Ovary (tissue), 9 donors: Measurements from ENCODE around the gene GAPT. TPM values are rescaled to one million over a fixed set of nuclear protein-coding genes. Genes with fewer than 3 reads are reported as not detected.

Experiments
- DNase-seq, 5 donors: peaks; one replicate each; pipeline ENCODE4 v3.0.0-alpha.2; 2019 to 2020
- H3K27ac ChIP-seq, 2 donors: fragments of 200-600 bp; one replicate each; pipeline versions ENCODE4 v1.5.1 to v1.8.0; 2019 to 2022
- H3K27me3 ChIP-seq: fragments of 200-600 bp; one replicate; pipeline ENCODE4 v1.8.0; 2022
- H3K36me3 ChIP-seq: fragments of 200-600 bp; sonication (generic); one replicate; pipeline ENCODE4 v1.5.1; 2019
- H3K4me1 ChIP-seq: one replicate; pipeline ENCODE4 v1.8.1; 2013; ENCODE audit warnings: mild to moderate bottlenecking, moderate library complexity; ENCODE audit not compliant: insufficient read depth
- H3K4me3 ChIP-seq: fragments of 200-600 bp; sonication (generic); one replicate; pipeline ENCODE4 v1.5.1; 2017
- H3K9me3 ChIP-seq, 2 donors: fragments of 200-600 bp in 1 of 2; sonication (generic) in 1 of 2; one replicate each; pipeline versions ENCODE4 v1.5.1 to v1.8.1; 2013 to 2019; ENCODE audit warnings: mild to moderate bottlenecking in 1 of 2, moderate library complexity in 1 of 2
- EP300 ChIP-seq: sonication (generic); formaldehyde crosslinking; IDR thresholded peaks from one replicate; pipeline ENCODE4 v1.6.1; 2017; ENCODE audit warnings: antibody characterized with exemption
- POLR2A ChIP-seq: fragments of 450-650 bp; IDR thresholded peaks from one replicate; pipeline ENCODE4 v1.6.1; 2017; ENCODE audit warnings: antibody characterized with exemption, mild to moderate bottlenecking, moderate library complexity
- WGBS, 3 donors: extraction: QIAGEN DNeasy Blood & Tissue Kit in 1 of 3; methylation state at CpG; one replicate each; pipeline versions ENCODE4 v1.1.5 to v1.1.7; 2013 to 2017; 5-methylcytosine and 5-hydroxymethylcytosine counted together
- intact Hi-C, 4 donors: fragments of 100-400 bp; cut with DNase I; formaldehyde crosslinking; loops; one replicate each; pipeline versions ENCODE4 v1.11.0 to v1.15.1; 2022 to 2023
- polyA plus RNA-seq, 2 donors: library from polyadenylated mRNA; stranded (reverse); fragments of 200-250 nt in 1 of 2; fragments of 350-450 nt in 1 of 2; fragmentation: Illumina TruSeq in 1 of 2; extraction: RNeasy Lipid Tissue Mini Kit (QIAGEN cat#74804) in 1 of 2; gene quantifications; one replicate each; pipeline ENCODE4 v1.2.3, GENCODE V29; 2013 to 2014
- total RNA-seq, 7 donors: library from RNA; depleted of rRNA in 2 of 7; stranded (reverse); fragments of >200 nt in 2 of 7; fragmentation: NEBNext Ultra II Directional in 3 of 7; extraction: Animal tissue kit (Norgen Biotek cat#: 25700) in 3 of 7; gene quantifications; one replicate each; pipeline versions ENCODE4 v1.1.0 to v1.2.4, GENCODE V29; 2016 to 2023
- TF ChIP-seq, protein P1 (sequence below), 3 donors: fragments of 450-650 bp in 2 of 3; fragments of 200-600 bp in 1 of 3; IDR thresholded peaks; one replicate each; pipeline versions ENCODE4 v1.5.1 to v1.8.0; 2016 to 2022; ENCODE audit warnings: antibody characterized with exemption in 3 of 3, mild to moderate bottlenecking in 1 of 3
- donor health status: DM: no; HTN: no; CAD: no; lungs with moderate emphysema.
- donor health status: DM: no; HTN: no; CAD: no.
- donor health status: Bipolar disorder and iron deficiency.
- donor health status: DM: yes; HTN: yes; CAD: no.
- donor health status: DM: no; HTN: no; CAD: no.
- donor health status: DM: yes; HTN: yes; CAD: no.

Gene GAPT
- total and polyA plus RNA-seq, 9 donors, result 0.07 to 2.2 (median 0.50) TPM; not detected in 1

DNA sequence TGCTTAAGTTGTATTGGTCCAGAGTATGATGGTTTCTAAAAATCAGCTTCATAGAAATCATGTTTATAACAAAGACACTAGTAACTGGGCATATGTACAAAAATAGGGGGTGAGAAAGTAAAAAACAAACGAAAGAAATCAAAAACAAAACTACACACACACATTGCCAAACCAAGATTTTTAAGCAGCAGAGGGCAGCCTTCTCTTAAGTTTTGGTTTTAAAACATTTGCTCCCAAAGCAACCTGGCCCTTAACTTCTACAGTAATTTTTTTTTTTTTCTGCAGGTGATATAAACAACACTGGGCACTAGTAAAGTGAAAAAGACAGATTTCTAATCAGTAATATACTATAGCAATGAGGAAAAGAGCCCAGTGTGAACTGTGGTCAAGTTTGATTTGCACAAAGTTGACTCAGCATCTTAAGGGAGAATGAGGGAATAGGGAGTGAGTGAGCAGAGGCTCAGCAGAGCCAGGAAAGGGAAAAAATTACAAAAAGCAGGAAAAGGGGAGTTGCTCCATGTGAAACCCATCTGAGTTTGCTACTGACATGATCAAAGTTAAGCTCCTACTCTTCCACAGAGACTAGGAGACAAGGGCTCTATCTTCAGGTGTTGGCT lies 13.4 kb upstream of the GAPT start:
- Histone ChIP-seq H3K27me3 (no peaks in the 10 kb centered on the region), H3K9me3 (no peaks in the 10 kb centered on the region), H3K4me1 (no peaks in the 10 kb centered on the region), H3K4me3 (no peak overlapping the region), H3K27ac (no peak overlapping the region), H3K36me3 (no peaks in the 10 kb centered on the region)
- 0 to 5% (median 3%) methylated on average over 1 of the region's 1 CpG for WGBS, 3 donors
- no peak for DNase-seq
- TF ChIP-seq, protein P1, sequence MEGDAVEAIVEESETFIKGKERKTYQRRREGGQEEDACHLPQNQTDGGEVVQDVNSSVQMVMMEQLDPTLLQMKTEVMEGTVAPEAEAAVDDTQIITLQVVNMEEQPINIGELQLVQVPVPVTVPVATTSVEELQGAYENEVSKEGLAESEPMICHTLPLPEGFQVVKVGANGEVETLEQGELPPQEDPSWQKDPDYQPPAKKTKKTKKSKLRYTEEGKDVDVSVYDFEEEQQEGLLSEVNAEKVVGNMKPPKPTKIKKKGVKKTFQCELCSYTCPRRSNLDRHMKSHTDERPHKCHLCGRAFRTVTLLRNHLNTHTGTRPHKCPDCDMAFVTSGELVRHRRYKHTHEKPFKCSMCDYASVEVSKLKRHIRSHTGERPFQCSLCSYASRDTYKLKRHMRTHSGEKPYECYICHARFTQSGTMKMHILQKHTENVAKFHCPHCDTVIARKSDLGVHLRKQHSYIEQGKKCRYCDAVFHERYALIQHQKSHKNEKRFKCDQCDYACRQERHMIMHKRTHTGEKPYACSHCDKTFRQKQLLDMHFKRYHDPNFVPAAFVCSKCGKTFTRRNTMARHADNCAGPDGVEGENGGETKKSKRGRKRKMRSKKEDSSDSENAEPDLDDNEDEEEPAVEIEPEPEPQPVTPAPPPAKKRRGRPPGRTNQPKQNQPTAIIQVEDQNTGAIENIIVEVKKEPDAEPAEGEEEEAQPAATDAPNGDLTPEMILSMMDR (IDR thresholded peaks at IDR 0.05), result peak in 1 of 3 donors; percentile 21
- no peak for TF ChIP-seq POLR2A
- intact Hi-C loops, result no loop called here

DNA sequence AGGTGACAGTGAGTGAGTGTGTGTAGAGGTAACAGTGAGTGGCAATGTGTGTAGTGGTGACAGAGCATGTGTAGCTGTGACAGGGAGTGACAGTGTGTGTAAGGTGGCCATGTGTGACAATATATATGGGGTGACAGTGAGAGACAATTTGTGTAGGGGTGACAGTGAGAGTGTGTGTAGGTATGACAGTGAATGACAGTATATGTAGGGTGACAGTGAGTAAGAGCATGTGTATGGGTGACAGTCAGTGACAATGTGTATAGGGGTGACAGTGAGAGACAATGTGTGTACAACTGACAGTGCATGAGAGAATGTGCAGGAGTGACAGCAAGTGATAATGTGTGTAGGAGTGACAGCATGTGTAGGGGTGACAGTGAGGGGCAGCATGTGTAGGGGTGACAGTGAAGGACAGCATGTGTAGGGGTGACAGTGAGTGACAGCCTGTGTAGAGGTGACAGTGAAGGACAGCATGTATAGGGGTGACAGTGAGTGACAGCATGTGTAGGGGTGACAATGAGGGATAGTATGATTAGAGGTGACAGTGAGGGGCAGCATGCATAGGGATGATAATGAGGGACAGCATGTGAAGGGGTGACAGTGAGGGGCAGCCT lies 10.1 kb upstream of the GAPT start:
- no peak for DNase-seq
- Histone ChIP-seq H3K27me3 (no peaks in the 10 kb centered on the region), H3K4me3 (no peak overlapping the region), H3K36me3 (no peaks in the 10 kb centered on the region), H3K4me1 (no peaks in the 10 kb centered on the region), H3K9me3 (no peaks in the 10 kb centered on the region), H3K27ac (no peak overlapping the region)
- intact Hi-C loops, result no loop called here
- TF ChIP-seq POLR2A (no peak), EP300 (no peak)
- TF ChIP-seq, protein P1 (IDR thresholded peaks at IDR 0.05), result no peak

DNA sequence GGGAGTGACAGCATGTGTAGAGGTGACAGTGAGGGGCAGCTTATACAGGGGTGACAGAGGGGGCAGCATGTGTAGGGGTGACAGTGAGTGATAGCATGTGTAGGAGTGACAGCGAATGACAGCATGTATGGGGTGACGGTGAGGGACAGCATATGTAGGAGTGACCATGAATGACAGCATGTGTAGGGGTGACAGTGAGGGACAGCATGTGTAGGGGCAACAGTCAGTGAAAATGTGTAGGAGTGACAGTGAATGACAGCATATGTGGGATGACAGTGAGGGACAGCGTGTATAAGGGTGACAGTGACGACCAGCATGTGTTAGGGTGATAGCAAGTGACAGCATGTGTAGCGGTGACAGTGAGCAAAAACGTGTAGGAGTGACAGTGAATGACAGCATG lies 9.4 kb upstream of the GAPT start:
- Histone ChIP-seq H3K9me3 (no peaks in the 10 kb centered on the region), H3K27me3 (no peaks in the 10 kb centered on the region), H3K4me3 (no peak overlapping the region), H3K27ac (no peak overlapping the region), H3K4me1 (no peaks in the 10 kb centered on the region), H3K36me3 (no peaks in the 10 kb centered on the region)
- WGBS, 3 donors, result 81 to 82% (median 81%) methylated on average over 6 of the region's 6 CpGs
- TF ChIP-seq POLR2A (no peak), EP300 (no peak)
- TF ChIP-seq, protein P1 (IDR thresholded peaks at IDR 0.05), result no peak
- intact Hi-C loops, result no loop called here
- no peak for DNase-seq

DNA sequence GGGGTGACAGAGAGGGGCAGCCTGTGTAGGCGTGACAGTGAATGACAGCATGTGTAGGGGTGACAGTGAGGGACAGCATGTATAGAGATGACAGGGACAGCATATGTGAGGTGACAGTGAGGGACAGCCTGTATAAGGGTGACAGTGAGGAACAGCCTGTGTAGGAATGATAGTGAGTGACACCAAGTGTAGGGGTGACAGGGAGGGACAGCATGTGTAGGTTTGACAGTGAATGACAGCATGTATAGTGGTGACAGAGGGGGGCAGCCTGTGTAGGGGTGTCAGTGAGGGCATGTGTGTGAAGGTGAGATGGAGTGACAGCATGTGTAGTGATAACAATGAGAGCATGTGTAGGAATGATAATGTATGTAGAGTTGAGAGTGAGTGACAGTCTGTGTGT lies 8.7 kb upstream of the GAPT start:
- Histone ChIP-seq H3K4me1 (no peaks in the 10 kb centered on the region), H3K4me3 (no peak overlapping the region), H3K36me3 (no peaks in the 10 kb centered on the region), H3K9me3 (no peaks in the 10 kb centered on the region), H3K27ac (no peak overlapping the region), H3K27me3 (no peaks in the 10 kb centered on the region)
- no peak for DNase-seq
- intact Hi-C loops, result no loop called here
- WGBS, 3 donors, result 92 to 100% (median 96%) methylated on average over 1 of the region's 1 CpG
- TF ChIP-seq, protein P1 (IDR thresholded peaks at IDR 0.05), result no peak
- no peak for TF ChIP-seq EP300
- no peak for TF ChIP-seq POLR2A
